Spleen (tissue), 11 donors: ENCODE data around the gene NPHP4. TPM values are rescaled to one million over a fixed set of nuclear protein-coding genes. Genes with fewer than 3 reads are reported as not detected.
"Not testable (repeated sequence)": the region's sequence is repeated elsewhere in the genome, so short reads cannot be mapped to it uniquely, and the experiment has no call there.

Experiments used
- DNase-seq: peaks from one replicate; pipeline ENCODE4 v3.0.0-alpha.2; 2020
- H3K27ac ChIP-seq, 8 donors: fragments of 200-600 bp; sonication (generic) in 7 of 8; 1 replicate in 4 of 8; 2 replicates in 4 of 8; pipeline versions ENCODE4 v1.5.0 to v1.8.0; 2016 to 2021; ENCODE audit warnings: inconsistent platforms in 4 of 8, mild to moderate bottlenecking in 4 of 8, moderate library complexity in 1 of 8
- H3K27me3 ChIP-seq, 7 donors: fragments of 200-600 bp; sonication (generic) in 6 of 7; replicated peaks in 1 of 7; 1 replicate in 4 of 7; 2 replicates in 3 of 7; pipeline versions ENCODE4 v1.5.0 to v1.8.0; 2016 to 2021; ENCODE audit warnings: inconsistent platforms in 3 of 7, mild to moderate bottlenecking in 1 of 7
- H3K36me3 ChIP-seq, 6 donors: fragments of 200-600 bp; sonication (generic) in 5 of 6; 1 replicate in 4 of 6; 2 replicates in 2 of 6; pipeline versions ENCODE4 v1.5.0 to v1.8.0; 2016 to 2021; ENCODE audit warnings: inconsistent platforms in 2 of 6
- H3K4me1 ChIP-seq, 6 donors: fragments of 200-600 bp; sonication (generic) in 5 of 6; 1 replicate in 3 of 6; 2 replicates in 3 of 6; pipeline versions ENCODE4 v1.5.0 to v1.8.0; 2016 to 2021; ENCODE audit warnings: inconsistent platforms in 3 of 6
- H3K4me3 ChIP-seq, 8 donors: fragments of 200-600 bp; sonication (generic) in 7 of 8; 1 replicate in 4 of 8; 2 replicates in 4 of 8; pipeline versions ENCODE4 v1.5.0 to v1.8.0; 2016 to 2021; ENCODE audit warnings: inconsistent platforms in 4 of 8, mild to moderate bottlenecking in 4 of 8, moderate library complexity in 2 of 8
- H3K9me3 ChIP-seq, 8 donors: fragments of 200-600 bp; sonication (generic) in 7 of 8; 1 replicate in 4 of 8; 2 replicates in 4 of 8; pipeline versions ENCODE4 v1.5.0 to v1.8.0; 2016 to 2021; ENCODE audit warnings: inconsistent platforms in 4 of 8
- CTCF ChIP-seq, 11 experiments: fragments of 200-600 bp in 7 of 11; fragments of 450-650 bp in 4 of 11; sonication (generic) in 4 of 11; IDR thresholded peaks in 8 of 11; conservative IDR thresholded peaks in 3 of 11; 1 replicate in 7 of 11; 2 replicates in 4 of 11; pipeline versions ENCODE4 v1.4.0 to v1.8.0; 2016 to 2021; ENCODE audit warnings: antibody characterized with exemption in 11 of 11, inconsistent platforms in 4 of 11, mild to moderate bottlenecking in 1 of 11
- POLR2A ChIP-seq, 3 donors: fragments of 450-650 bp; IDR thresholded peaks; one replicate each; pipeline ENCODE4 v1.5.1; 2017; ENCODE audit warnings: antibody characterized with exemption in 3 of 3, mild to moderate bottlenecking in 1 of 3
- POLR2AphosphoS5 ChIP-seq, 3 donors: sonication (generic); formaldehyde crosslinking; IDR thresholded peaks; one replicate each; pipeline ENCODE4 v1.5.1; 2017; ENCODE audit warnings: antibody characterized with exemption in 3 of 3
- WGBS, 5 donors: extraction: QIAGEN DNeasy Blood & Tissue Kit in 3 of 5; methylation state at CpG; one replicate each; pipeline versions ENCODE4 v1.1.5 to v1.1.7; 2013 to 2018; 5-methylcytosine and 5-hydroxymethylcytosine counted together
- intact Hi-C: fragments of 100-400 bp; cut with DNase I; formaldehyde crosslinking; loops from one replicate; pipeline ENCODE4 v1.15.0; 2023; ENCODE audit warnings: low total_unique reads
- polyA plus RNA-seq, 3 donors: library from polyadenylated mRNA; stranded (reverse); fragments of 200-250 nt; gene quantifications; one replicate each; pipeline ENCODE4 v1.2.1, GENCODE V29; 2013
- total RNA-seq, 7 donors: library from RNA; depleted of rRNA in 3 of 7; stranded (reverse); fragments of >200 nt in 3 of 7; fragmentation: NEBNext Ultra II Directional in 4 of 7; extraction: Animal tissue kit (Norgen Biotek cat#: 25700) in 4 of 7; gene quantifications; one replicate each; pipeline versions ENCODE4 v1.1.0 to v1.2.1, GENCODE V29; 2016 to 2021
- donor health status: healthy with polysubstance abuse.
- donor health status: DM: no; HTN: no; CAD: no; lungs with moderate emphysema.
- donor health status: DM: no; HTN: no; CAD: no.
- donor health status: Bipolar disorder and iron deficiency.
- donor health status: healthy.
- donor health status: DM: no; HTN: no; CAD: no.
- donor health status: DM: yes; HTN: yes; CAD: no.

The NPHP4 gene
- total and polyA plus RNA-seq, 10 donors = 1.2 to 17.5 (median 9.4) TPM

GRCh38 chr1:5928714-5929400 lies 63.4 kb downstream of the NPHP4 start:
- 91 to 94% (median 93%) methylated on average over 4 of the region's 4 CpGs for WGBS, 5 donors
- no peaks in the 10 kb centered on the region for H3K27me3 ChIP-seq
- H3K27ac ChIP-seq = no peak overlapping the region
- peaks cover 0 to 55% (median 7%) of the 10 kb centered on the region in 6 donors for H3K36me3 ChIP-seq
- H3K4me3 ChIP-seq = no peak overlapping the region
- DNase-seq = no peak
- TF ChIP-seq POLR2AphosphoS5 (IDR thresholded peaks at IDR 0.05) (no peak), POLR2A (IDR thresholded peaks at IDR 0.05) (no peak), CTCF (IDR thresholded peaks at IDR 0.05 in 8 of 11, conservative IDR thresholded peaks at IDR 0.05 in 3 of 11) (no peak)
- H3K9me3 ChIP-seq = peaks cover 0 to 9% (median 0%) of the 10 kb centered on the region in 8 donors
- intact Hi-C loops = no loop called here
- H3K4me1 ChIP-seq = no peaks in the 10 kb centered on the region

GRCh38 chr1:5927506-5928370 lies 64.5 kb downstream of the NPHP4 start:
- DNase-seq = no peak
- Histone ChIP-seq H3K9me3 (peaks cover 0 to 9% (median 0%) of the 10 kb centered on the region in 8 donors), H3K27ac (no peak overlapping the region), H3K27me3 (no peaks in the 10 kb centered on the region), H3K4me3 (no peak overlapping the region), H3K4me1 (no peaks in the 10 kb centered on the region), H3K36me3 (peaks cover 0 to 56% (median 3%) of the 10 kb centered on the region in 6 donors)
- 93 to 96% (median 94%) methylated on average over 17 to 19 of the region's 19 CpGs for WGBS, 5 donors
- TF ChIP-seq POLR2A (IDR thresholded peaks at IDR 0.05) = no peak
- no peak for TF ChIP-seq POLR2AphosphoS5 (IDR thresholded peaks at IDR 0.05)
- TF ChIP-seq CTCF (IDR thresholded peaks at IDR 0.05 in 8 of 11, conservative IDR thresholded peaks at IDR 0.05 in 3 of 11) = no peak
- intact Hi-C loops = no loop called here

GRCh38 chr1:5926686-5927435 lies 65.4 kb downstream of the NPHP4 start:
- no peaks in the 10 kb centered on the region for H3K27me3 ChIP-seq
- no peak for DNase-seq
- intact Hi-C loops = no loop called here
- H3K27ac ChIP-seq = no peak overlapping the region
- H3K36me3 ChIP-seq = peaks cover 0 to 50% (median 1%) of the 10 kb centered on the region in 6 donors
- TF ChIP-seq CTCF (IDR thresholded peaks at IDR 0.05 in 8 of 11, conservative IDR thresholded peaks at IDR 0.05 in 3 of 11) = no peak
- TF ChIP-seq POLR2AphosphoS5 (IDR thresholded peaks at IDR 0.05) = no peak
- TF ChIP-seq POLR2A (IDR thresholded peaks at IDR 0.05) = no peak
- WGBS, 5 donors = 94 to 98% (median 96%) methylated on average over 18 of the region's 18 CpGs
- H3K4me1 ChIP-seq = no peaks in the 10 kb centered on the region
- peaks cover 0 to 9% (median 0%) of the 10 kb centered on the region in 8 donors for H3K9me3 ChIP-seq
- H3K4me3 ChIP-seq = no peak overlapping the region

- H3K4me3 ChIP-seq, DNase-seq, H3K27me3 ChIP-seq, intact Hi-C loops, H3K4me1 ChIP-seq, H3K27ac ChIP-seq, H3K9me3 ChIP-seq: not testable (repeated sequence)
- H3K36me3 ChIP-seq = peaks cover 0 to 43% (median 1%) of the 10 kb centered on the region in 6 donors
- WGBS, 5 donors = 92 to 98% (median 95%) methylated on average over 17 to 21 of the region's 21 CpGs
Measured at GRCh38 chr1:5922700-5923330, 69.4 kb downstream of the NPHP4 start.
